PC-3 (cell line): ENCODE results near the gene SOCS2. TPM values are rescaled to one million over a fixed set of nuclear protein-coding genes. Genes with fewer than 3 reads are reported as not detected.
"Not testable (repeated sequence)": the region's sequence is repeated elsewhere in the genome, so short reads cannot be mapped to it uniquely, and the experiment has no call there.

ENCODE experiments used
- ATAC-seq: fragments of 200-7000 bp; cut with Tn5 transposase; 2 replicates; pipeline ENCODE4 v1.9.1; 2020; ENCODE audit warnings: mild to moderate bottlenecking, moderate library complexity
- BruUV-seq: library from RNA; stranded (reverse); fragments of 400-500 nt; replicated peaks from 2 replicates; lab custom pipeline; 2021; lab: Mats Ljungman, UMichigan
- CTCF ChIA-PET: fragments of 300-600 bp; sonication (Branson Sonifier 250); formaldehyde crosslinking; loops from one replicate; lab custom pipeline; 2022; ENCODE audit warnings: antibody characterized with exemption; lab: Charles Lee
- POLR2A ChIA-PET: fragments of 300-600 bp; sonication (Branson Sonifier 250); formaldehyde crosslinking; loops from one replicate; lab custom pipeline; 2022; ENCODE audit warnings: antibody characterized with exemption; ENCODE audit not compliant: unreplicated experiment; lab: Charles Lee
- DNase-seq: peaks from one replicate; pipeline ENCODE4 v3.0.0-alpha.2; 2015
- H2AFZ ChIP-seq: fragments of 300-600 bp; sonication (generic); 2 replicates; pipeline ENCODE4 v1.6.0; 2016; ENCODE audit warnings: antibody characterized with exemption, low read length
- H3F3A ChIP-seq: fragments of 300-600 bp; sonication (generic); one replicate; pipeline ENCODE4 v1.6.0; 2017; ENCODE audit warnings: antibody characterized with exemption, low read length, control low read depth, mild to moderate bottlenecking; ENCODE audit not compliant: unreplicated experiment
- H3K27ac ChIP-seq: fragments of 300-600 bp; sonication (generic); 2 replicates; pipeline ENCODE4 v1.5.1; 2016; ENCODE audit warnings: mild to moderate bottlenecking, low read length
- H3K27me3 ChIP-seq: fragments of 300-600 bp; sonication (generic); 2 replicates; pipeline ENCODE4 v1.6.1; 2016; ENCODE audit warnings: low read length, mixed read lengths
- H3K36me3 ChIP-seq: fragments of 300-600 bp; sonication (generic); 2 replicates; pipeline ENCODE4 v1.6.1; 2016; ENCODE audit warnings: low read depth, mixed run types, low read length, mixed read lengths
- H3K4me1 ChIP-seq: fragments of 300-600 bp; sonication (generic); 2 replicates; pipeline ENCODE4 v1.5.1; 2016; ENCODE audit warnings: low read length; ENCODE audit not compliant: insufficient read depth
- H3K4me2 ChIP-seq: fragments of 300-600 bp; sonication (generic); 2 replicates; pipeline ENCODE4 v1.6.0; 2016; ENCODE audit warnings: low read length
- H3K4me3 ChIP-seq: fragments of 300-600 bp; sonication (generic); 2 replicates; pipeline ENCODE4 v1.5.1; 2016; ENCODE audit warnings: mild to moderate bottlenecking, low read length, mixed read lengths
- H3K79me2 ChIP-seq: fragments of 300-600 bp; sonication (generic); 2 replicates; pipeline ENCODE4 v1.6.1; 2017; ENCODE audit warnings: low read length, mixed read lengths
- H3K9ac ChIP-seq: fragments of 300-600 bp; sonication (generic); 2 replicates; pipeline ENCODE4 v1.6.0; 2016; ENCODE audit warnings: mild to moderate bottlenecking, low read length
- H3K9me2 ChIP-seq: fragments of 300-600 bp; sonication (generic); replicated peaks from 2 replicates; pipeline ENCODE4 v1.6.1; 2016; ENCODE audit warnings: mixed run types, low read length, mixed read lengths
- H3K9me3 ChIP-seq: fragments of 300-600 bp; sonication (generic); 2 replicates; pipeline ENCODE4 v1.6.1; 2016; ENCODE audit warnings: low read length, mixed read lengths
- H4K20me1 ChIP-seq: fragments of 300-600 bp; sonication (generic); 2 replicates; pipeline ENCODE4 v1.6.1; 2016; ENCODE audit warnings: low read length, mixed read lengths
- EZH2 ChIP-seq: fragments of 300-600 bp; sonication (generic); IDR thresholded peaks from one replicate; pipeline ENCODE4 v1.6.1; 2017; ENCODE audit warnings: antibody characterized with exemption, mild to moderate bottlenecking, low read length; ENCODE audit not compliant: unreplicated experiment
- EZH2phosphoT487 ChIP-seq: fragments of 300-600 bp; sonication (generic); IDR thresholded peaks from 2 replicates; pipeline ENCODE4 v1.6.1; 2018; ENCODE audit warnings: mild to moderate bottlenecking, antibody characterized with exemption, low read length, borderline replicate concordance
- intact Hi-C: fragments of 100-400 bp; cut with micrococcal nuclease; formaldehyde crosslinking; loops from 2 replicates; pipeline ENCODE4 v1.9.0; 2023
- total RNA-seq: library from RNA; depleted of rRNA; stranded (reverse); fragments of >200 nt; gene quantifications from 2 replicates; pipeline ENCODE4 v1.2.3, GENCODE V29; 2014
- TF ChIP-seq, protein P1 (sequence below): fragments of 300-600 bp; sonication (generic); conservative IDR thresholded peaks from 2 replicates; pipeline ENCODE4 v1.5.1; 2017; ENCODE audit warnings: antibody characterized with exemption, low read depth, mild to moderate bottlenecking, low read length

Gene SOCS2
- total RNA-seq, 1 experiment from 2014 or later: 28.9 TPM

DNA sequence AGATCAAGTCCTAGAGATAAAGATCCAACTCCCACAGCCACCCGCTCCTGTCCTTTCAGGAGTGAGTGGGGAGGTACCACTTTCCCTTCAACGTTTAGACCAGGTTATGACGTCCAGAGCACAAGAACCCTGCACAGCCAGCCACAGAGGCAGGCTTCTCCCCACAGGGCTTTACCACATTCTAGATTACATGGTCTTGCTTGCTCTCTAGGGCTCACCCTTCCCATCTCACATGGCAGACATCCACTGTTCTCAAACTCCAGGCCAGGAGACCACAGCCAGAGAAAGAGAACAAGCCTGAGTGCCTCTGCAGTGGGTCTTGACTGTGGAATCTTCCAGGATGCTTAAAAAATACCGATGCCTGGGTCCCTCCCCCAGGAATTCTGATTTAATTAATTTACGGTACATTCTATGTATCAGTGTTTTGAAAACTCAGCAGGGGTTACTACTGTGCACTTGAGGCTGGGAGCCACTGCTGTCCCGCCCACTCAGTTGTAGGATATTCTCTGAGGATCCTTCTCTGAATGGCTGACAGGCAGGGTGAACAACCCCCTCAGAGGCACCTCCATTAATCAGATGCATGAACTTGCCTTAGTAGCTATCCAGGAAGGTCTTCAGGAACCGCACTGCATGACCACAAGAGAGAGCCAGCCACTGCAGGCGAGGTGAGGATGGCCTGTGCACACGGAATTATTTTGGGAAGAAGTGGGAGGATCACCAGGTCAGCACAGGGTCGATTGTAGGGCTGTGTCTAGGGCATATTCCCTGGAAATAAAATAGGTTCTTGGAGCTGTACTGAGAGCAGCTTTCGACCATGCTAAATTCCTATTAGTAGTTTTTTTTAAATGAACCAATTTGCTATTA is 21.5 kb upstream of the SOCS2 start:
- H3K36me3 ChIP-seq: no peaks in the 10 kb centered on the region
- no peak overlapping the region for H3K9ac ChIP-seq
- CTCF ChIA-PET: no interaction called here
- no peaks in the 10 kb centered on the region for H3K27me3 ChIP-seq
- H3K9me3 ChIP-seq: no peaks in the 10 kb centered on the region
- no peaks in the 10 kb centered on the region for H4K20me1 ChIP-seq
- no peak overlapping the region for H3K27ac ChIP-seq
- DNase-seq: no peak
- POLR2A ChIA-PET: no interaction called here
- H3K4me2 ChIP-seq: no peak overlapping the region
- no peak overlapping the region for H3K4me3 ChIP-seq
- intact Hi-C loops: no loop called here
- BruUV-seq: no TSS peak
- no peaks in the 10 kb centered on the region for H3K4me1 ChIP-seq
- no peak for ATAC-seq
- no peak overlapping the region for H2AFZ ChIP-seq
- H3K9me2 ChIP-seq: no peaks in the 10 kb centered on the region
- no peaks in the 10 kb centered on the region for H3F3A ChIP-seq
- no peaks in the 10 kb centered on the region for H3K79me2 ChIP-seq
- TF ChIP-seq EZH2: no peak
- no peak for TF ChIP-seq EZH2phosphoT487
- TF ChIP-seq, protein P1, sequence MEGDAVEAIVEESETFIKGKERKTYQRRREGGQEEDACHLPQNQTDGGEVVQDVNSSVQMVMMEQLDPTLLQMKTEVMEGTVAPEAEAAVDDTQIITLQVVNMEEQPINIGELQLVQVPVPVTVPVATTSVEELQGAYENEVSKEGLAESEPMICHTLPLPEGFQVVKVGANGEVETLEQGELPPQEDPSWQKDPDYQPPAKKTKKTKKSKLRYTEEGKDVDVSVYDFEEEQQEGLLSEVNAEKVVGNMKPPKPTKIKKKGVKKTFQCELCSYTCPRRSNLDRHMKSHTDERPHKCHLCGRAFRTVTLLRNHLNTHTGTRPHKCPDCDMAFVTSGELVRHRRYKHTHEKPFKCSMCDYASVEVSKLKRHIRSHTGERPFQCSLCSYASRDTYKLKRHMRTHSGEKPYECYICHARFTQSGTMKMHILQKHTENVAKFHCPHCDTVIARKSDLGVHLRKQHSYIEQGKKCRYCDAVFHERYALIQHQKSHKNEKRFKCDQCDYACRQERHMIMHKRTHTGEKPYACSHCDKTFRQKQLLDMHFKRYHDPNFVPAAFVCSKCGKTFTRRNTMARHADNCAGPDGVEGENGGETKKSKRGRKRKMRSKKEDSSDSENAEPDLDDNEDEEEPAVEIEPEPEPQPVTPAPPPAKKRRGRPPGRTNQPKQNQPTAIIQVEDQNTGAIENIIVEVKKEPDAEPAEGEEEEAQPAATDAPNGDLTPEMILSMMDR: no peak

DNA sequence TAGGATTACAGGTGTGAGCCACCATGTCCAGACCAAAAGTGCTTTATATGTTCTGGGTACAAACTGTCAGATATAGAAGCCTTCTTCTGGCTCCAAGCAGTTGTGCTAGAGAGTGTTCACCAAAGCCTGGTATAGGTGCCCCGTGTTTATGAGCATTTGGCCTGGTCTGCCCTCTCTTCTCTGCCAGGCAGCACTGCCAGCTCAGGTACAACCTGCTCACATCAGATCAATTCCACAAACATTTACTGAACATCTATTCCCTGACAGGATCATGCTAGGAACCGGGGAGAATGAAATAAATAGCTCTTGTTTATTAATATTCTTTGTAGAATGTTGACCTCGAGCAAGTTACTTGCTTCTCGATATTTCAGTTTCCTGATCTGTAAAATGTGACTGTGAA is 20.0 kb upstream of the SOCS2 start:
- no peak for DNase-seq
- CTCF ChIA-PET: interaction anchor here (0.7 kb wide), 1 partner anchor 17 kb away, joined by 3 read pairs; no protein-coding TSS in a partner anchor
- TF ChIP-seq, protein P1: no peak
- no peak for TF ChIP-seq EZH2phosphoT487
- TF ChIP-seq EZH2: no peak

DNA sequence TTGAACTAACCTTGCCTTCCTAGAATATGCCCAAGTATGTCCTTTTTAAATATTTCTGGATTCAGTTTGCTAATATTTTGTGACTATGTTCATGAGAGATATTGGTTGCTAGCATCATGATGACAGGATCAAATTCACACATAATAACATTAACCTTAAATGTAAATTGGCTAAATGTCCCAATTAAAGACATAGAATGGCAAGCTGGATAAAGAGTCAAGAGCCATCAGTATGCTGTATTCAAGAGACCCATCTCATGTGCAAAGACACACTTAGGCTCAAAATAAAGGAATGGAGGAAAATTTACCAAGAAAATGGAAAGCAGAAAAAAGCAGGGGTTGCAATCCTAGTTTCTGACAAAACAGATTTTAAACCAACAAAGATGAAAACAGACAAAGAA is 14.6 kb upstream of the SOCS2 start:
- H3K9me2 ChIP-seq, H3F3A ChIP-seq, H4K20me1 ChIP-seq, H3K4me2 ChIP-seq, POLR2A ChIA-PET, H2AFZ ChIP-seq, BruUV-seq, H3K36me3 ChIP-seq, H3K79me2 ChIP-seq, H3K4me3 ChIP-seq, ATAC-seq, intact Hi-C loops, H3K9ac ChIP-seq, H3K27me3 ChIP-seq, H3K9me3 ChIP-seq, H3K4me1 ChIP-seq, H3K27ac ChIP-seq, DNase-seq: not testable (repeated sequence)
- CTCF ChIA-PET: interaction anchor here (0.7 kb wide), 1 partner anchor 545 kb away, joined by 3 read pairs; no protein-coding TSS in a partner anchor

More for the DNA sequence above, 20.0 kb upstream of the SOCS2 start:
- no peaks in the 10 kb centered on the region for H3K27me3 ChIP-seq
- no peak overlapping the region for H3K9ac ChIP-seq
- H4K20me1 ChIP-seq: no peaks in the 10 kb centered on the region
- POLR2A ChIA-PET: no interaction called here
- no peaks in the 10 kb centered on the region for H3K9me2 ChIP-seq
- intact Hi-C loops: no loop called here
- ATAC-seq: no peak
- H3K4me1 ChIP-seq: no peaks in the 10 kb centered on the region
- no peaks in the 10 kb centered on the region for H3K9me3 ChIP-seq
- H2AFZ ChIP-seq: no peak overlapping the region
- no peaks in the 10 kb centered on the region for H3K79me2 ChIP-seq
- H3F3A ChIP-seq: no peaks in the 10 kb centered on the region
- no peak overlapping the region for H3K4me2 ChIP-seq
- no peak overlapping the region for H3K27ac ChIP-seq
- no peaks in the 10 kb centered on the region for H3K36me3 ChIP-seq
- no TSS peak for BruUV-seq
- H3K4me3 ChIP-seq: no peak overlapping the region

DNA sequence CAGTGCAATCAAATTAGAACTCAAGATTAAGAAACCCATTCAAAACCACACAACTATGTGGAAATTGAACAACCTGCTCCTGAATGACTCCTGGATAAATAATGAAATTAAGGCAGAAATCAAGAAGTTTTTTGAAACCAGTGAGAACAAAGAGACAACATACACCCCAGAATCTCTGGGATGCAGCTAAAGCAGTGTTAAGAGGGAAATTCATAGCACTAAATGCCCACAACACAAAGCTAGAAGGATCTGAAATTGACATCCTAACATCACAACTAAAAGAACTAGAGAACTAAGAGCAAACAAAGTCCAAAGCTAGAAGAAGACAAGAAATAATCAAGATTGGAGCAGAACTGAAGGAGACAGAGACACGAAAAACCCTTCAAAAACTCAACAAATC is 13.8 kb upstream of the SOCS2 start:
- H3K9me3 ChIP-seq, H3K9ac ChIP-seq, H3F3A ChIP-seq, DNase-seq, H3K27me3 ChIP-seq, POLR2A ChIA-PET, BruUV-seq, intact Hi-C loops, H2AFZ ChIP-seq, H3K79me2 ChIP-seq, H3K27ac ChIP-seq, H4K20me1 ChIP-seq, H3K4me3 ChIP-seq, H3K4me2 ChIP-seq, H3K9me2 ChIP-seq, H3K36me3 ChIP-seq, ATAC-seq: not testable (repeated sequence)
- CTCF ChIA-PET: interaction anchor here (0.7 kb wide), 1 partner anchor 544 kb away, joined by 3 read pairs; no protein-coding TSS in a partner anchor
- peaks cover 11% of the 10 kb centered on the region for H3K4me1 ChIP-seq
